ENCODE results near the gene HIF1AN. TPM values are rescaled to one million over a fixed set of nuclear protein-coding genes. Genes with fewer than 3 reads are reported as not detected.
A peak's percentile ranks its signal among the peaks of the same experiment; 100 is the strongest.

The HIF1AN gene
- total RNA-seq, 6 experiments from 2014 or later: 58.2 to 65.2 (median 58.9) TPM

- peaks cover 2% of the 10 kb centered on the region; the same call in 1 of the 2 replicates for H3K27me3 Mint-ChIP-seq (ENCODE audit: insufficient read depth)
- no peaks in the 10 kb centered on the region for H3K9me3 Mint-ChIP-seq
- TF ChIP-seq, protein P1, sequence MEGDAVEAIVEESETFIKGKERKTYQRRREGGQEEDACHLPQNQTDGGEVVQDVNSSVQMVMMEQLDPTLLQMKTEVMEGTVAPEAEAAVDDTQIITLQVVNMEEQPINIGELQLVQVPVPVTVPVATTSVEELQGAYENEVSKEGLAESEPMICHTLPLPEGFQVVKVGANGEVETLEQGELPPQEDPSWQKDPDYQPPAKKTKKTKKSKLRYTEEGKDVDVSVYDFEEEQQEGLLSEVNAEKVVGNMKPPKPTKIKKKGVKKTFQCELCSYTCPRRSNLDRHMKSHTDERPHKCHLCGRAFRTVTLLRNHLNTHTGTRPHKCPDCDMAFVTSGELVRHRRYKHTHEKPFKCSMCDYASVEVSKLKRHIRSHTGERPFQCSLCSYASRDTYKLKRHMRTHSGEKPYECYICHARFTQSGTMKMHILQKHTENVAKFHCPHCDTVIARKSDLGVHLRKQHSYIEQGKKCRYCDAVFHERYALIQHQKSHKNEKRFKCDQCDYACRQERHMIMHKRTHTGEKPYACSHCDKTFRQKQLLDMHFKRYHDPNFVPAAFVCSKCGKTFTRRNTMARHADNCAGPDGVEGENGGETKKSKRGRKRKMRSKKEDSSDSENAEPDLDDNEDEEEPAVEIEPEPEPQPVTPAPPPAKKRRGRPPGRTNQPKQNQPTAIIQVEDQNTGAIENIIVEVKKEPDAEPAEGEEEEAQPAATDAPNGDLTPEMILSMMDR (IDR thresholded peaks at IDR 0.05): no peak
- peak overlapping the region; percentile 70 for H3K27ac Mint-ChIP-seq
- peak overlapping the region; percentile 50 for H3K4me3 Mint-ChIP-seq
- peaks cover 8% of the 10 kb centered on the region; the same call in 1 of the 2 replicates for H3K36me3 Mint-ChIP-seq (ENCODE audit: low read depth)
- peak; percentile 27 for DNase-seq
- peaks cover 42% of the 10 kb centered on the region for H3K4me1 Mint-ChIP-seq (ENCODE audit: low read depth)
These were observed 14.9 kb upstream of the HIF1AN start for GRCh38 chr10:100520811-100521210.

GRCh38 chr10:100522107-100522801, 13.5 kb upstream of the HIF1AN start:
- H3K4me3 Mint-ChIP-seq: no peak overlapping the region
- peaks cover 13% of the 10 kb centered on the region; the same call in 1 of the 2 replicates for H3K36me3 Mint-ChIP-seq (ENCODE audit: low read depth)
- peaks cover 36% of the 10 kb centered on the region for H3K4me1 Mint-ChIP-seq (ENCODE audit: low read depth)
- TF ChIP-seq, protein P1 (IDR thresholded peaks at IDR 0.05): no peak
- H3K9me3 Mint-ChIP-seq: no peaks in the 10 kb centered on the region
- H3K27ac Mint-ChIP-seq: no peak overlapping the region
- H3K27me3 Mint-ChIP-seq (ENCODE audit: insufficient read depth): peaks cover 2% of the 10 kb centered on the region; the same call in 1 of the 2 replicates
- no peak for DNase-seq

- no peak overlapping the region for H3K4me3 Mint-ChIP-seq
- no peaks in the 10 kb centered on the region for H3K9me3 Mint-ChIP-seq
- H3K36me3 Mint-ChIP-seq (ENCODE audit: low read depth): peaks cover 13% of the 10 kb centered on the region; the same call in 1 of the 2 replicates
- DNase-seq: no peak
- H3K4me1 Mint-ChIP-seq (ENCODE audit: low read depth): peaks cover 36% of the 10 kb centered on the region
- H3K27me3 Mint-ChIP-seq (ENCODE audit: insufficient read depth): peaks cover under 1% of the 10 kb centered on the region; the same call in 1 of the 2 replicates
- TF ChIP-seq, protein P1 (IDR thresholded peaks at IDR 0.05): no peak
- no peak overlapping the region for H3K27ac Mint-ChIP-seq
These were observed 12.8 kb upstream of the HIF1AN start for GRCh38 chr10:100522945-100523344.

DNA sequence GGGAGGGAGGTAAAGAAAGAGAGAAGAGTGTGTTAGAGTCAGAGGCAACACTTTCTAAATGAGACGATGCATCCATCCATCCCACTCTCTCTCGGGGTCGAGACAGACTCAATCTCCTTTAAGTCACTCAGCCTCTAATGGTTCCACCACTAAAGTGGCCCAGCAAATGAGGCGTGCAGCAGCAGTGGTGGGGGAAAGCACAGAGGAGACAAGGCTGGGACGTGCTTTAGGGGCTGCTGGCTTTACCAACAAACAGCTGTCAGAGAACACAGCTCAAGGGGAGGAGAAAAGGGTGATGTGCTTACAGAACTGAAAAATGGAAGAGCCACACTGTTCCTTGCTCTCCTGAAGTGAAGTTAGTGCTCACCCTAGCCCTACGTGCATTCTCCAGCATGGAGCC, 11.5 kb upstream of the HIF1AN start:
- H3K27me3 Mint-ChIP-seq (ENCODE audit: insufficient read depth): no peaks in the 10 kb centered on the region
- H3K9me3 Mint-ChIP-seq: no peaks in the 10 kb centered on the region
- H3K4me1 Mint-ChIP-seq (ENCODE audit: low read depth): peaks cover 38% of the 10 kb centered on the region
- DNase-seq: no peak
- H3K4me3 Mint-ChIP-seq: no peak overlapping the region
- TF ChIP-seq, protein P1 (IDR thresholded peaks at IDR 0.05): no peak
- peaks cover 13% of the 10 kb centered on the region; the same call in 1 of the 2 replicates for H3K36me3 Mint-ChIP-seq (ENCODE audit: low read depth)
- H3K27ac Mint-ChIP-seq: no peak overlapping the region

- Mint-ChIP-seq H3K9me3 (no peaks in the 10 kb centered on the region), H3K4me1 (ENCODE audit: low read depth) (peaks cover 36% of the 10 kb centered on the region), H3K27ac (no peak overlapping the region), H3K4me3 (no peak overlapping the region), H3K27me3 (ENCODE audit: insufficient read depth) (no peaks in the 10 kb centered on the region), H3K36me3 (ENCODE audit: low read depth) (peaks cover 13% of the 10 kb centered on the region; the same call in 1 of the 2 replicates)
- TF ChIP-seq, protein P1 (IDR thresholded peaks at IDR 0.05): peak; percentile 37
- no peak for DNase-seq
These were observed 11.1 kb upstream of the HIF1AN start for GRCh38 chr10:100524638-100525037.
